ENCODE data around the gene MRPL58.

The MRPL58 gene

GRCh38 chr17:74986206-74986576 lies 26.3 kb upstream of the MRPL58 start:
- Histone ChIP-seq H3K9ac (ENCODE audit: low read depth in 1 of 2, low read length in 2 of 2) (no peak overlapping the region), H3K27me3 (ENCODE audit: control insufficient read depth in 2 of 2, insufficient read depth in 2 of 2, low read length in 2 of 2) (peaks cover 0 to 3% of the 10 kb centered on the region in 2 donors), H3K4me3 (ENCODE audit: low read length in 2 of 2) (no peak overlapping the region), H3K4me1 (ENCODE audit: control insufficient read depth in 2 of 2, insufficient read depth in 2 of 2, low read length in 2 of 2) (peaks cover 14 to 18% of the 10 kb centered on the region in 2 donors), H3K27ac (ENCODE audit: low read depth in 2 of 2, low read length in 2 of 2) (no peak overlapping the region), H3K36me3 (ENCODE audit: control insufficient read depth in 2 of 2, insufficient read depth in 2 of 2, low read length in 2 of 2) (no peaks in the 10 kb centered on the region), H3K9me3 (ENCODE audit: control insufficient read depth in 2 of 2, low read length in 2 of 2) (no peaks in the 10 kb centered on the region)

- Histone ChIP-seq H3K9ac (ENCODE audit: low read depth in 1 of 2, low read length in 2 of 2) (peak within 1 kb of the TSS; percentile 32 to 52), H3K4me3 (ENCODE audit: low read length in 2 of 2) (peak within 1 kb of the TSS; percentile 70 to 74), H3K27ac (ENCODE audit: low read depth in 2 of 2, low read length in 2 of 2) (peak within 1 kb of the TSS; percentile 67 to 85), H3K9me3 (ENCODE audit: control insufficient read depth in 2 of 2, low read length in 2 of 2) (no peaks in the 10 kb centered on the region), H3K36me3 (ENCODE audit: control insufficient read depth in 2 of 2, insufficient read depth in 2 of 2, low read length in 2 of 2) (no peaks in the 10 kb centered on the region), H3K27me3 (ENCODE audit: control insufficient read depth in 2 of 2, insufficient read depth in 2 of 2, low read length in 2 of 2) (peaks cover 0 to 3% of the 10 kb centered on the region in 2 donors), H3K4me1 (ENCODE audit: control insufficient read depth in 2 of 2, insufficient read depth in 2 of 2, low read length in 2 of 2) (peaks cover 5 to 6% of the 10 kb centered on the region in 2 donors)
These were observed 25.0 kb upstream of the MRPL58 start, which contains the start of gene CDR2L for GRCh38 chr17:74987418-74987908. Gene CDR2L (plus strand): TSS chr17:74987632. CDS start chr17:74988044, 412 bp downstream.

- Histone ChIP-seq H3K27me3 (ENCODE audit: control insufficient read depth in 2 of 2, insufficient read depth in 2 of 2, low read length in 2 of 2) (peaks cover 0 to 3% of the 10 kb centered on the region in 2 donors), H3K27ac (ENCODE audit: low read depth in 2 of 2, low read length in 2 of 2) (peak overlapping the region; percentile 67 to 85), H3K4me1 (ENCODE audit: control insufficient read depth in 2 of 2, insufficient read depth in 2 of 2, low read length in 2 of 2) (peaks cover 5 to 10% of the 10 kb centered on the region in 2 donors), H3K9ac (ENCODE audit: low read depth in 1 of 2, low read length in 2 of 2) (peak overlapping the region; percentile 32 to 52), H3K36me3 (ENCODE audit: control insufficient read depth in 2 of 2, insufficient read depth in 2 of 2, low read length in 2 of 2) (no peaks in the 10 kb centered on the region), H3K4me3 (ENCODE audit: low read length in 2 of 2) (peak overlapping the region; percentile 70 to 74), H3K9me3 (ENCODE audit: control insufficient read depth in 2 of 2, low read length in 2 of 2) (no peaks in the 10 kb centered on the region)
These were observed 24.4 kb upstream of the MRPL58 start for GRCh38 chr17:74987909-74988711.

- Histone ChIP-seq H3K4me3 (ENCODE audit: low read length in 2 of 2) (no peak overlapping the region), H3K4me1 (ENCODE audit: control insufficient read depth in 2 of 2, insufficient read depth in 2 of 2, low read length in 2 of 2) (peaks cover 5 to 10% of the 10 kb centered on the region in 2 donors), H3K27ac (ENCODE audit: low read depth in 2 of 2, low read length in 2 of 2) (no peak overlapping the region)
These were observed 21.8 kb upstream of the MRPL58 start for GRCh38 chr17:74990581-74991105.

DNA sequence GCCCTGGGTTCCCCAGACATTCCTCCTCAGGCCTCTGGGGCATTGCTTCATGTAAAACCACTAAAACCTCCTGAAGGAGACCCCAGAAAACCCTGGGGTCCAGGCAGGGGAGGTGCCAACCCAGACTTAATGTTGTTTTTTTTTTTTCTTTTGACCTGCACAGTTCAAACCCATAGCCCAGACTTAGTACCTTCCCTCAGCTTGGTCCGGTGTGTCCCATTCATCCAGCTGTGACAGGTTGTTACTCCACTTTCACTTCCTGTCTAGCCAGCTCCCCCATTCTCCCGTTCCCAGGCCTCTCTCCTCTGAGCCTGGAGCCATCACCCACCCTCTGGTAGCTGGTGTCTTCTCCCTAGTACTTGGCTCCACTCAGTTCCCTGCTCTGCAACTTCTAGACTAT lies 20.2 kb upstream of the MRPL58 start:
- H3K9ac ChIP-seq (ENCODE audit: low read depth in 1 of 2, low read length in 2 of 2): no peak overlapping the region

More at GRCh38 chr17:74990581-74991105, 21.8 kb upstream of the MRPL58 start:
- peaks cover 0 to 3% of the 10 kb centered on the region in 2 donors for H3K27me3 ChIP-seq (ENCODE audit: control insufficient read depth in 2 of 2, insufficient read depth in 2 of 2, low read length in 2 of 2)
- no peaks in the 10 kb centered on the region for H3K36me3 ChIP-seq (ENCODE audit: control insufficient read depth in 2 of 2, insufficient read depth in 2 of 2, low read length in 2 of 2)
- no peak overlapping the region for H3K9ac ChIP-seq (ENCODE audit: low read depth in 1 of 2, low read length in 2 of 2)
- H3K9me3 ChIP-seq (ENCODE audit: control insufficient read depth in 2 of 2, low read length in 2 of 2): no peaks in the 10 kb centered on the region

GRCh38 chr17:74994440-74994839 lies 18.0 kb upstream of the MRPL58 start:
- Histone ChIP-seq H3K36me3 (ENCODE audit: control insufficient read depth in 2 of 2, insufficient read depth in 2 of 2, low read length in 2 of 2) (no peaks in the 10 kb centered on the region), H3K9me3 (ENCODE audit: control insufficient read depth in 2 of 2, low read length in 2 of 2) (no peaks in the 10 kb centered on the region), H3K4me3 (ENCODE audit: low read length in 2 of 2) (no peak overlapping the region), H3K9ac (ENCODE audit: low read depth in 1 of 2, low read length in 2 of 2) (no peak overlapping the region), H3K27ac (ENCODE audit: low read depth in 2 of 2, low read length in 2 of 2) (no peak overlapping the region), H3K27me3 (ENCODE audit: control insufficient read depth in 2 of 2, insufficient read depth in 2 of 2, low read length in 2 of 2) (no peaks in the 10 kb centered on the region), H3K4me1 (ENCODE audit: control insufficient read depth in 2 of 2, insufficient read depth in 2 of 2, low read length in 2 of 2) (peaks cover 0 to 6% of the 10 kb centered on the region in 2 donors)

More for the DNA sequence above, 20.2 kb upstream of the MRPL58 start:
- Histone ChIP-seq H3K9me3 (ENCODE audit: control insufficient read depth in 2 of 2, low read length in 2 of 2) (no peaks in the 10 kb centered on the region), H3K27me3 (ENCODE audit: control insufficient read depth in 2 of 2, insufficient read depth in 2 of 2, low read length in 2 of 2) (peaks cover 0 to 3% of the 10 kb centered on the region in 2 donors), H3K36me3 (ENCODE audit: control insufficient read depth in 2 of 2, insufficient read depth in 2 of 2, low read length in 2 of 2) (no peaks in the 10 kb centered on the region), H3K4me3 (ENCODE audit: low read length in 2 of 2) (no peak overlapping the region), H3K4me1 (ENCODE audit: control insufficient read depth in 2 of 2, insufficient read depth in 2 of 2, low read length in 2 of 2) (peaks cover 5 to 6% of the 10 kb centered on the region in 2 donors), H3K27ac (ENCODE audit: low read depth in 2 of 2, low read length in 2 of 2) (no peak overlapping the region)

DNA sequence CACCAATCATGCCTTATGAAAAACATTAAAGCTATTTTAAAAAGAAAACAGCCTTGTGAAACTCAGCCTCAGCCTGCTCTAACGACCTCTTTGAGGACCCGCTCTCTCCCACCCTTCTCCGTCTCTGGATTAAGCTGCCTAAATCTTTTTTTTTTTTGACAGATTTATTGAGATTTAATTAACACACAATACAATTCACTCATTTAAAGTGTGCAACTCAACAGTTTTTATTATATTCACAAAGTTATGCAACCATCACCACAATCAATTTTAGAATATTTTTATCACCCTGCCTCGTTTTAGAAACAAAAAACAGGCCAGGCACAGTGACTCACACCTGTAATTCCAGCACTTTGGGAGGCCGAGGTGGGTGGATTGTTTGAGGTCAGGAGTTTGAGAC lies 16.6 kb upstream of the MRPL58 start:
- Histone ChIP-seq H3K27me3 (ENCODE audit: control insufficient read depth in 2 of 2, insufficient read depth in 2 of 2, low read length in 2 of 2) (no peaks in the 10 kb centered on the region), H3K27ac (ENCODE audit: low read depth in 2 of 2, low read length in 2 of 2) (no peak overlapping the region)

DNA sequence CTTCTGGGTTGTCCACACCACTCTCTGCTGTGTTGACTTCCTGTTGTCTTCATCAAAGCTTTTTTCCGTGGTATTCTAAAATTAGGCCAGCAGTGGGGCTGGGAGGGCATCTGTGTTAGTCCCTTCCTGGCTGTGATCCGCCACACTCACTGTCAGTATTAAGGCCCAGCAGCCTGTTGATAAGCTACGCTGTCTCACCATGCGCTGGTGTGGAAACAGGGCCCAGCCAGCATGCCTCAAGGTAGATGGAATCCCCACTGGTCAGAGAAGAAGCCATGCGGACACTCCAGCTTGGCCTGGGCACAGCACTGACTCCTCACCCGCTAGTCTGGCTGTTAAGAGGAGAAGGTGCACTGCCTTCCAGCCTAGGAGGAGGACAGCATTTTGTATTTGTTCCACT lies 13.7 kb upstream of the MRPL58 start:
- Histone ChIP-seq H3K9ac (ENCODE audit: low read depth in 1 of 2, low read length in 2 of 2) (no peak overlapping the region), H3K36me3 (ENCODE audit: control insufficient read depth in 2 of 2, insufficient read depth in 2 of 2, low read length in 2 of 2) (peaks cover 3 to 4% of the 10 kb centered on the region in 2 donors), H3K4me3 (ENCODE audit: low read length in 2 of 2) (no peak overlapping the region), H3K9me3 (ENCODE audit: control insufficient read depth in 2 of 2, low read length in 2 of 2) (no peaks in the 10 kb centered on the region), H3K4me1 (ENCODE audit: control insufficient read depth in 2 of 2, insufficient read depth in 2 of 2, low read length in 2 of 2) (no peaks in the 10 kb centered on the region), H3K27ac (ENCODE audit: low read depth in 2 of 2, low read length in 2 of 2) (no peak overlapping the region), H3K27me3 (ENCODE audit: control insufficient read depth in 2 of 2, insufficient read depth in 2 of 2, low read length in 2 of 2) (no peaks in the 10 kb centered on the region)

More for the DNA sequence above, 16.6 kb upstream of the MRPL58 start:
- Histone ChIP-seq H3K9me3 (ENCODE audit: control insufficient read depth in 2 of 2, low read length in 2 of 2) (no peaks in the 10 kb centered on the region), H3K4me3 (ENCODE audit: low read length in 2 of 2) (no peak overlapping the region), H3K9ac (ENCODE audit: low read depth in 1 of 2, low read length in 2 of 2) (no peak overlapping the region), H3K36me3 (ENCODE audit: control insufficient read depth in 2 of 2, insufficient read depth in 2 of 2, low read length in 2 of 2) (no peaks in the 10 kb centered on the region), H3K4me1 (ENCODE audit: control insufficient read depth in 2 of 2, insufficient read depth in 2 of 2, low read length in 2 of 2) (peaks cover 0 to 6% of the 10 kb centered on the region in 2 donors)

GRCh38 chr17:74999523-74999922 lies 12.9 kb upstream of the MRPL58 start:
- Histone ChIP-seq H3K27ac (ENCODE audit: low read depth in 2 of 2, low read length in 2 of 2) (no peak overlapping the region), H3K4me1 (ENCODE audit: control insufficient read depth in 2 of 2, insufficient read depth in 2 of 2, low read length in 2 of 2) (no peaks in the 10 kb centered on the region), H3K4me3 (ENCODE audit: low read length in 2 of 2) (no peak overlapping the region), H3K9me3 (ENCODE audit: control insufficient read depth in 2 of 2, low read length in 2 of 2) (no peaks in the 10 kb centered on the region), H3K27me3 (ENCODE audit: control insufficient read depth in 2 of 2, insufficient read depth in 2 of 2, low read length in 2 of 2) (no peaks in the 10 kb centered on the region), H3K36me3 (ENCODE audit: control insufficient read depth in 2 of 2, insufficient read depth in 2 of 2, low read length in 2 of 2) (peaks cover 3 to 4% of the 10 kb centered on the region in 2 donors), H3K9ac (ENCODE audit: low read depth in 1 of 2, low read length in 2 of 2) (no peak overlapping the region)
